Lower leg skin (tissue), 4 donors: Measurements from ENCODE around the gene MMD. TPM values are rescaled to one million over a fixed set of nuclear protein-coding genes. Genes with fewer than 3 reads are reported as not detected.
"Not testable (repeated sequence)": the region's sequence is repeated elsewhere in the genome, so short reads cannot be mapped to it uniquely, and the experiment has no call there.

Source experiments
- DNase-seq, 2 donors: peaks; one replicate each; pipeline ENCODE4 v3.0.0-alpha.2; 2019; ENCODE audit warnings: low spot score in 2 of 2
- H3K4me3 ChIP-seq: fragments of 200-600 bp; sonication (generic); 2 replicates; pipeline ENCODE4 v1.5.1; 2017; ENCODE audit warnings: mild to moderate bottlenecking, low read depth; ENCODE audit not compliant: poor library complexity, severe bottlenecking
- POLR2A ChIP-seq, 2 donors: fragments of 450-650 bp; IDR thresholded peaks; one replicate each; pipeline ENCODE4 v1.6.1; 2016 to 2017; ENCODE audit warnings: antibody characterized with exemption in 2 of 2, mild to moderate bottlenecking in 1 of 2, moderate library complexity in 1 of 2
- WGBS, 2 donors: methylation state at CpG; one replicate each; pipeline ENCODE4 v1.1.5; 2018; 5-methylcytosine and 5-hydroxymethylcytosine counted together
- intact Hi-C: fragments of 100-400 bp; cut with DNase I; formaldehyde crosslinking; loops from one replicate; pipeline ENCODE4 v1.15.0; 2023; ENCODE audit warnings: low total_unique reads
- total RNA-seq, 4 donors: library from RNA; depleted of rRNA; stranded (reverse); fragments of >200 nt; gene quantifications; one replicate each; pipeline ENCODE4 v1.1.0, GENCODE V29; 2016
- TF ChIP-seq, protein P1 (sequence below), 3 donors: fragments of 450-650 bp; IDR thresholded peaks; one replicate each; pipeline ENCODE4 v1.5.1; 2016; ENCODE audit warnings: antibody characterized with exemption in 3 of 3, mild to moderate bottlenecking in 3 of 3, moderate library complexity in 2 of 3

Gene MMD
- total RNA-seq, 4 donors from 2014 or later: 3.2 to 9.7 (median 6.8) TPM

DNA sequence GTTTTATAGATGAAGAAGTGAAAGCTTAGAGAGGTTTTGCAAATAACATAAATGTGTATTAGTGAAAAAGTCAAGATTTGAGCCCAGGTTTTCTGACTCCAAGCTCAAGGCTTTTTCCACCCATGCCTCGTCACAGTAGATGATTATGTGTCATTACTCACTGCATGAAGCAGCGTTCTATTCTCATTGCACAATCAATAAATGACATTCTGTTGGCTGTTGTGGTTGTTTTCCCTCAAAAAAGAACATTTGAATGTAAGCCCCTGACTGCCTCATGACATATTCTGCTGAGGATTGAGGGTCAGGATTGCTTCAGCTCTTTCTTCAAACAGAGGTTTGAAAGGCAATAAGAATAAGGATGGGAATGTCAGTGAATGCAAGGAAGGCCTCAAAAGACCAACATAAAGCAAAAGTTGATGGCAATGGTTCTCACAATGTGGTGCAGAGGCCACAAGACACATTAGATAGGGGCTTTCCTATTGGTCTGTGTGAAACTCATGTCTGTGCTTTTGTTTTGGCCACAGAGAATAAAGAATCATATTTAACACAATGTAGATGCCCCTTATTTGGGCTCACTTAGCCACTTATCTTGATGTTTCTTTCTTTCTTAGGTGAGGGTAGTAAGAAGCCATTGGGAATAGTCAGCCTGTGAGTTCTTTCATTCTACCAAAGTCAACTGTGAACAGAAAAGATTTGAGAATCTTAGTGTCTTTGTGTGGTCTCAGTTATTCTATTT is 5.4 kb upstream of the MMD start:
- WGBS, 2 donors: 48 to 64% methylated on average over 2 of the region's 2 CpGs
- DNase-seq: no peak
- TF ChIP-seq POLR2A (IDR thresholded peaks at IDR 0.05): no peak
- TF ChIP-seq, protein P1, sequence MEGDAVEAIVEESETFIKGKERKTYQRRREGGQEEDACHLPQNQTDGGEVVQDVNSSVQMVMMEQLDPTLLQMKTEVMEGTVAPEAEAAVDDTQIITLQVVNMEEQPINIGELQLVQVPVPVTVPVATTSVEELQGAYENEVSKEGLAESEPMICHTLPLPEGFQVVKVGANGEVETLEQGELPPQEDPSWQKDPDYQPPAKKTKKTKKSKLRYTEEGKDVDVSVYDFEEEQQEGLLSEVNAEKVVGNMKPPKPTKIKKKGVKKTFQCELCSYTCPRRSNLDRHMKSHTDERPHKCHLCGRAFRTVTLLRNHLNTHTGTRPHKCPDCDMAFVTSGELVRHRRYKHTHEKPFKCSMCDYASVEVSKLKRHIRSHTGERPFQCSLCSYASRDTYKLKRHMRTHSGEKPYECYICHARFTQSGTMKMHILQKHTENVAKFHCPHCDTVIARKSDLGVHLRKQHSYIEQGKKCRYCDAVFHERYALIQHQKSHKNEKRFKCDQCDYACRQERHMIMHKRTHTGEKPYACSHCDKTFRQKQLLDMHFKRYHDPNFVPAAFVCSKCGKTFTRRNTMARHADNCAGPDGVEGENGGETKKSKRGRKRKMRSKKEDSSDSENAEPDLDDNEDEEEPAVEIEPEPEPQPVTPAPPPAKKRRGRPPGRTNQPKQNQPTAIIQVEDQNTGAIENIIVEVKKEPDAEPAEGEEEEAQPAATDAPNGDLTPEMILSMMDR (IDR thresholded peaks at IDR 0.05): no peak
- intact Hi-C loops: no loop called here
- no peak overlapping the region for H3K4me3 ChIP-seq

DNA sequence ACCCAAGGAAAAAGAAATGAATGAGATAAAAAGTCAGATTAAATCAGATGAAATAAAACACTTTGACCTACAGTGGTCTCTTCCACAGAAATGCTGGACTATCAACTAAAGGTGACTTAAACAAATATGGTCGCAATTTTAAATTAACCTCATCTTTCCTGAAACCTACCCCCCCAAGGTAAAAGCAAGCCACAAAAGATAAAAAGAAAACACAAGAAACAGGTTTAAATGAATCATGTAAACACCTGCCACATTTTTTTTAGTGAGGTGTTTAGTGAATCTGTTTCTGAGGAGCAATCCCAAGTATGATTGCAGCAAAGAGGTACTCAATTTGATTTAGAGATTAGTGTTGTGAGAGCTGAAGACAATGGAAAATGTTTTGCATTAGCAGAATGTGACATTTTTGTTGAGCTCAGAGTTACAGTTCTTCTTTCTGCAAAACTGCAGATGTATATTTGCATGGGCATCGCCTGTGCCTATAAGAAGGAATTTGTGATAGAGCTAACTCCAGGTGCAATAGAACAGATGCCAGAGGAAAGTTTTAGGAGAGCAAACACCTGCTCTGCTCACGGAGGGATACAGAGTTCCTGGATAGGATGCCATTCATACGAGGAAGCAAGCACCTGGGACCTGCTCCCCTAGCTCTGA is 3.4 kb upstream of the MMD start:
- 47 to 52% methylated on average over 4 of the region's 4 CpGs for WGBS, 2 donors
- TF ChIP-seq POLR2A (IDR thresholded peaks at IDR 0.05): no peak
- TF ChIP-seq, protein P1 (IDR thresholded peaks at IDR 0.05): no peak
- intact Hi-C loops: no loop called here

DNA sequence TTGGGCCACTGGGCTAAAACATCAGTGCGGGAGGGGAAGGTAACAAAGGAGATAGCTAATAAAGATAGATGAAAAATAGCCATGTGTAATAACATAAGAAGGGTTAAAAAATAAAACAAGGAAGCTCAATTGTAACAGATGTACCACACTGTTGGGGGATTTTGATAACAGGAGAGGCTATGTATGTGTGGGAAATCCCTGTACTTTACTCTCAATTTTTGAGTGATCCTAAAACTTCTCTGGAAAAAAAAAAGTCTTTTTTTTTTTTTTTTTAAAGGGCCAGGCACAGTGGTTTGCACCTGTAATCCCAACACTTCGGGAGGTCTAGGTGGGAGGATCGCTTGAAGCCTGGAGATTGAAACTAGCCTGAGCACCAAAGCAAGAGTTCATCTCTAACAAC is 1.9 kb upstream of the MMD start:
- 80% methylated on average over 3 of the region's 3 CpGs for WGBS, 2 donors
- intact Hi-C loops: no loop called here
- no peak for DNase-seq
- TF ChIP-seq, protein P1 (IDR thresholded peaks at IDR 0.05): no peak
- TF ChIP-seq POLR2A (IDR thresholded peaks at IDR 0.05): no peak
- H3K4me3 ChIP-seq: no peak overlapping the region

More for the DNA sequence above, 3.4 kb upstream of the MMD start:
- H3K4me3 ChIP-seq: no peak overlapping the region
- DNase-seq: no peak

DNA sequence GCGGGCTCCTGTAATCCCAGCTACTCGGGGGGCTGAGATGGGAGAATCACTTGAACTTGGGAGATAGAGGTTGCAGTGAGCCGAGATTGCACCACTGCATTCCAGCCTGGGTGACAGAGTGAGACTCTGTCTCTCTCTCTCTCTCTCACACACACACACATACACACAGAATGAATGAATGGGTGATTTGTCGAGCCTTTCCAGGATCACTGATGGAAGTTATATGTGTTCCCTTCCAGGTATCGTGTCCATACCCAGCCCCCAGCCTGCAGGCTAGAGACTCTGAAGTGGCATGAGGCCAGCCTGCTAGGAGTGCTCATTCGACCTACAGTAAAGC is 1.2 kb upstream of the MMD start:
- DNase-seq, intact Hi-C loops, H3K4me3 ChIP-seq: not testable (repeated sequence)
- WGBS, 2 donors: 67 to 71% methylated on average over 6 of the region's 6 CpGs

DNA sequence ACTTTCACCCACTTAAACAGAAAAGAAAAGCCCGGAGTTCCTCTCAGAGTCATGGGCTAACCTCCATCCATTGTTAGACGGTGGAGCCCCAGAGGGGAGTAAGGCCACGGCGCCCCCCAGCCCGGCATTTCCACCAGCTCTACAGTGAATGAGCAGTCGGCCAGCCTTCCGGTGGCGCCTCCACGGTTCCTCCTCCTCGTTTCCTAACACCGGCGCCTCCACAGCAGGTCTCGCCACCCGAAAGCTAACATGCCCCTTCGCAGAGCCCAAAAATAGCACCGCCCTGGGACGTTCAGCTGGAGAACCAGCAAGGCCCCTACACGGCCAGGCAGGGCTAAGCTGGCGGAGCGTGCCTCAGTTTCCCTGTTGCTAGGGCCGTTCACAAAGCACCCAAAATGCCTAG is 858 bp downstream of the MMD start:
- TF ChIP-seq, protein P1 (IDR thresholded peaks at IDR 0.05): no peak
- TF ChIP-seq POLR2A (IDR thresholded peaks at IDR 0.05): no peak
- intact Hi-C loops: no loop called here
- WGBS, 2 donors: 1 to 4% methylated on average over 15 to 21 of the region's 21 CpGs
- peak overlapping the region; percentile 77 for H3K4me3 ChIP-seq
- peak; percentile 38 to 92 for DNase-seq

DNA sequence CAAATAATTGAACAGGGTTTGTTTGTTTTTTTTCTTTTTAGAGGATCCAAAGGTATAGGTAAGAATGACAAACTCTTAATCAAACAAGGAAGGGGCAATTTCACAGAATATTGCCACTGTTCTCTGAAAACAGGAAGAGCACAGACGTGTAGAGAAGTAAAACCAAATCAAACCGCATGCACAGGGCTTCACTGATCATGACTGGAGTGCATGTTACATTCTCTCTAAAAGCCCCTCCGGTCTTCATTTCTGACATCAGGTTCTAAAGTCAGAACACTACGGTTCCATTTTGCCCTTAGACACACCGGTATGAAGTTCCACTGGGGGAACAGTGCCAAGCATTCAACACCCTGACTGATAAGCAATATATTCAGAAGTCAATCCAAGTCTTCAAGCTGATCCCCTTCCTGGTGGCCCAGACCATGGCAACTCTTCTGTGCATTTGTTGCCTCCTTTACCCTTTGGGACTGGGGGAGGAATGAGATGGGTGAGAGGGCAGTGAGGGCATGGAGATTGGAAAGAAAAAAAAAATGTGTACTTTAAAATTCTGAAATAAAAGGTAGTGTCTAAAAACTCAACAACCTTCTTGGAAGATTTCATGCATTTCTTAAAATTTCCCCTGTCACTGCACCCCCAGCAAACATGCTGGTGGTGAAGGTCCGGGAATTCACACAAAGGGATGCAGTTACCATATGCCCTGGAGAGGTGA is 1.4 kb downstream of the MMD start:
- 41 to 43% methylated on average over 6 of the region's 6 CpGs for WGBS, 2 donors
- H3K4me3 ChIP-seq: peak overlapping the region; percentile 77
- no peak for DNase-seq
- intact Hi-C loops: no loop called here
- no peak for TF ChIP-seq POLR2A (IDR thresholded peaks at IDR 0.05)
- TF ChIP-seq, protein P1 (IDR thresholded peaks at IDR 0.05): no peak
